Neural cell (in vitro differentiated cells): ENCODE measurements around the gene VSNL1. TPM values are rescaled to one million over a fixed set of nuclear protein-coding genes. Genes with fewer than 3 reads are reported as not detected.

ENCODE experiments used
- polyA plus RNA-seq: library from polyadenylated mRNA; depleted of rRNA; stranded (reverse); fragments of >200 nt; gene quantifications from 2 replicates; pipeline ENCODE4 v1.2.3, GENCODE V29; 2014

The VSNL1 gene
- polyA plus RNA-seq, 1 donor from 2014 or later, result 69.7 TPM

Other genes starting within 250 kb of the VSNL1 start
- 0.54 and 0.62 TPM in 2 replicates for gene RAD51AP2, start 22.3 kb upstream of the VSNL1 start, polyA plus RNA-seq
- gene SMC6, start 213.1 kb downstream of the VSNL1 start, polyA plus RNA-seq, result 17.4 and 20.1 TPM in 2 replicates
- gene GEN1, start 213.4 kb downstream of the VSNL1 start, polyA plus RNA-seq, result 9.3 and 9.4 TPM in 2 replicates